SH-SY5Y (cell line): Measurements from ENCODE around the gene TMEM60.

Experiments
- GATA2 ChIP-seq: IDR thresholded peaks from 2 replicates; pipeline ENCODE4 v1.6.1; 2011; ENCODE audit warnings: mild to moderate bottlenecking, low read depth, low read length
- GATA3 ChIP-seq: IDR thresholded peaks from 2 replicates; pipeline ENCODE4 v1.6.1; 2011; ENCODE audit warnings: low read depth, mild to moderate bottlenecking, low read length, moderate library complexity

Gene TMEM60

GRCh38 chr7:77798394-77799077 is at the start of gene TMEM60, which contains the start of gene PHTF2:
Gene TMEM60 (minus strand): TSS chr7:77798434. CDS start chr7:77794373, 4,061 bp downstream.
Gene PHTF2 (plus strand): TSS chr7:77798773.
- TF ChIP-seq GATA3 (no peak), GATA2 (peak; percentile 55)

- TF ChIP-seq GATA3, result no peak
- no peak for TF ChIP-seq GATA2
These were observed 48.3 kb upstream of the TMEM60 start for GRCh38 chr7:77846317-77847092.

GRCh38 chr7:77843194-77843593 is 45.0 kb upstream of the TMEM60 start:
- no peak for TF ChIP-seq GATA2

- TF ChIP-seq GATA2, result no peak
- TF ChIP-seq GATA3, result no peak
These were observed 41.7 kb upstream of the TMEM60 start for GRCh38 chr7:77839919-77840318.

DNA sequence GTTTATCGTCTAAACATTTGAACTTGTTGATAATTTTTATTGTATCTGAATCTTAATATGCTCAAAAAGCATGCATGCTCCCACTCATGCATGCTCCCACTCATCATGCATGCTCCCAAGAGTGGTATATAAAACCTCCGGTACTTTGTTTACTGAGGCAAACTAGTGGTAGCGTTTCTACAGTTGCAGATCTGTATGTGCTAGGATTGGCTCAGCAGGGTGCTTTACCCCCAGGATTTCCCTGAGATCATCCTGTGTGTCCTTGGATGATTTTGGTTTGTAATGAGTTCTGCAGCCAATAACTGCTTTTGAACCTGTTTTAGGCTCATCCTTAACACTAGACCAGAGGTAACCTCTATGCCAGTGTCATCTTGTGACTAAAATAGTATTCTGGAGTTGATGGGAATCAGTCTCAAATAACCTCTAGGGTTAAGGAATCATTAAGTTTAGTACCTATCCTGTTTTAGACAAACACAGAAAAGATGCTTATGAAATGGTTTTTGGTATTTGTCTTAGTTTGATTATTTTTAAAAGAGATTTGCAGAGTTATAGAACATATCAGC is 40.8 kb upstream of the TMEM60 start:
- TF ChIP-seq GATA2 (no peak), GATA3 (no peak)

- TF ChIP-seq GATA3 (no peak), GATA2 (no peak)
These were observed 39.7 kb upstream of the TMEM60 start for GRCh38 chr7:77837966-77838365.

- TF ChIP-seq GATA2 (no peak), GATA3 (no peak)
These were observed 39.0 kb upstream of the TMEM60 start for GRCh38 chr7:77837275-77837674.

DNA sequence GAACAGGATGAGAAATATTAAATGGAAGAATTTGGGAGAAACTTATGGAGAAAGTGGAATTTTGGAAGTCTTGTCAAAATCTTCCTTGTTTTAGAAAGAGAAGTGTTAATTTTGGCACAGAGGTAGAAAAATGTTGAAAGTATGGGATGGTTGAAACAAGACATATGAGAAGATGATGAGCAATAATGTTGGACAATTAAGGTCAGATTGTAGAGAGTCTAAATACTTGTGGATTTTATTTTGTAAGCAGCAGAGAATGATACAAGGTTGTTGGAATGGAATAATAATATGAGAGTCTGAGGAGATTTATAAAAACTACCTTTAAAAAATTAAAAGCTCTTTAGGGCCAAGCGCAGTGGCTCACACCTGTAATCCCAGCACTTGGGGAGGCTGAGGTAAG is 34.9 kb upstream of the TMEM60 start:
- no peak for TF ChIP-seq GATA3
- TF ChIP-seq GATA2, result no peak

- no peak for TF ChIP-seq GATA2
- TF ChIP-seq GATA3, result no peak
These were observed 33.7 kb upstream of the TMEM60 start for GRCh38 chr7:77831953-77832352.

- no peak for TF ChIP-seq GATA3
- no peak for TF ChIP-seq GATA2
These were observed 33.2 kb upstream of the TMEM60 start for GRCh38 chr7:77831481-77831880.

GRCh38 chr7:77830649-77831355 is 32.6 kb upstream of the TMEM60 start:
- TF ChIP-seq GATA3 (no peak), GATA2 (no peak)

DNA sequence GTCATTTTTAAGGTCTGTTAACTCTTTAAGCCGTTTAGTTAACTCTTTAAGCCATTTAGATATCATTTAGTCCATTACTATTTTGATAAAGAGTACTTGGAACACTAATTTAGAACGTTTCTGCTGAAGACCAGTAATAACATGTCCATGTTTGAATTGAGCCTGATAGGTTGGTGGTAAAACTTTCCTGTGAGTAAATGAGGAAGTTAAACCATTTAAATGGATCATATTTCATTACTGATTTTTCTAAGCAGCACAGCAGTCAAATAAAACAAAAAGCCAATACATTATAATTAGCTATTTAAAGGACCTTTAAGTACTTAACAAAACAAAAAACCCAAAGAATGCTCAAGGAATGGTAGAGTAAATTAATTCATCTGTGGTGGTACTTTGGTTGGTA is 29.8 kb upstream of the TMEM60 start:
- TF ChIP-seq GATA2 (no peak), GATA3 (no peak)

GRCh38 chr7:77826300-77826699 is 28.1 kb upstream of the TMEM60 start:
- TF ChIP-seq GATA3, result no peak
- TF ChIP-seq GATA2, result no peak

- TF ChIP-seq GATA3 (no peak), GATA2 (no peak)
These were observed 26.9 kb upstream of the TMEM60 start for GRCh38 chr7:77825131-77825530.
